ENCODE measurements around the gene TNFAIP3.
"Not testable (repeated sequence)": the region's sequence is repeated elsewhere in the genome, so short reads cannot be mapped to it uniquely, and the experiment has no call there.

TNFAIP3 gene

DNA sequence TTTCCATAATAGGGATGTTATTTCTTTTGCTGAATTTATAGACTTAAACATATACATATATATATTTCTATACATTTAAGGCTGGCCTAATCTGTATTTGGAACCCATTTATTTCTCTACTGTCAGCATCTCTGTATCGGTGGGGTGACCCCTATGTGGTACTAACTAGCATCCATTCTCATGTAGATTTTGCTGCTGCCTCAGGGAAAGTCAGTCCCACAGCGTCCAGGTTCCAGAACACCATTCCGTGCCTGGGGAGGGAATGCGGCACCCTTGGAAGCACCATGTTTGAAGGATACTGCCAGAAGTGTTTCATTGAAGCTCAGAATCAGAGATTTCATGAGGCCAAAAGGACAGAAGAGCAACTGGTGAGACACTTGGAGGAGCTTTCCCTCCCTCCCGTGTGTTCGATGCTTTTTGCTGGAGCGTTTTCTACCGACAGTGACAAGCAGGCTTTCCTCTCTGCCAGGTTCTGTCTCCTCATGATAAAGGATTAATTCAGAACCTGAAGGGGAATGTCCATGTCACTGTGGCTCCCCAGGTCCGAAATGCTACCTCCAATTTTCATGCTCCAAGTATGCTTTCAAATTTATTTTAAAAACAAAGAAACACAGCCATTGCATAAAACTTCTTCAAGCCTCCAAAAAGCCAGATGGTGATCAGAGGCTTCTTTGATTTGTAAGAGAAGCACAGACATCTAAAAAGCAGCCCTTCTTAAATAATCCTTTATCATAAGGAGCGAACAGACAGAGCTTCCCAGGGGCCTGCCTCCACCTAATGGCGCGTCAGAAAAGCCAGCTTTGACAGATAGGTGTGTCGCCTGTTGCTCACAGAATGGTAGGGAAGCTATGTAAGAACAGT lies 13.1 kb downstream of the TNFAIP3 start:
- no peak for DNase-seq

DNA sequence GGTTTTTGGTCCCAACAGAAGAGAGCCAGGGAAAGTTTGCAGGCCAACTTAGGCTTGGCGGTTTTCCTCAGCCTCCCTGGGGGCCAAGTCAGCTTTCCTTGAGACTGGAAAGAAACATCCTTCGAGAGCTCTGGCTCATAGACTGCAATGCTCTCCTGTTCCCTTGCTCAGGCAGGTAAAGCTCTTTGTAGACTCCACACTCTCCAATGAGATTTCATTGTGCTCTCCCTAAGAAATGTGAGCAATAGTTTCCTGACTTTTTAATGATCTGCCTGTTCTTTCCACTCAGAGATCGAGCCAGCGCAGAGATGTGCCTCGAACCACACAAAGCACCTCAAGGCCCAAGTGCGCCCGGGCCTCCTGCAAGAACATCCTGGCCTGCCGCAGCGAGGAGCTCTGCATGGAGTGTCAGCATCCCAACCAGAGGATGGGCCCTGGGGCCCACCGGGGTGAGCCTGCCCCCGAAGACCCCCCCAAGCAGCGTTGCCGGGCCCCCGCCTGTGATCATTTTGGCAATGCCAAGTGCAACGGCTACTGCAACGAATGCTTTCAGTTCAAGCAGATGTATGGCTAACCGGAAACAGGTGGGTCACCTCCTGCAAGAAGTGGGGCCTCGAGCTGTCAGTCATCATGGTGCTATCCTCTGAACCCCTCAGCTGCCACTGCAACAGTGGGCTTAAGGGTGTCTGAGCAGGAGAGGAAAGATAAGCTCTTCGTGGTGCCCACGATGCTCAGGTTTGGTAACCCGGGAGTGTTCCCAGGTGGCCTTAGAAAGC lies 13.9 kb downstream of the TNFAIP3 start:
- DNase-seq, result no peak

GRCh38 chr6:137881522-137881886 lies 14.4 kb downstream of the TNFAIP3 start:
- DNase-seq, result no peak

DNA sequence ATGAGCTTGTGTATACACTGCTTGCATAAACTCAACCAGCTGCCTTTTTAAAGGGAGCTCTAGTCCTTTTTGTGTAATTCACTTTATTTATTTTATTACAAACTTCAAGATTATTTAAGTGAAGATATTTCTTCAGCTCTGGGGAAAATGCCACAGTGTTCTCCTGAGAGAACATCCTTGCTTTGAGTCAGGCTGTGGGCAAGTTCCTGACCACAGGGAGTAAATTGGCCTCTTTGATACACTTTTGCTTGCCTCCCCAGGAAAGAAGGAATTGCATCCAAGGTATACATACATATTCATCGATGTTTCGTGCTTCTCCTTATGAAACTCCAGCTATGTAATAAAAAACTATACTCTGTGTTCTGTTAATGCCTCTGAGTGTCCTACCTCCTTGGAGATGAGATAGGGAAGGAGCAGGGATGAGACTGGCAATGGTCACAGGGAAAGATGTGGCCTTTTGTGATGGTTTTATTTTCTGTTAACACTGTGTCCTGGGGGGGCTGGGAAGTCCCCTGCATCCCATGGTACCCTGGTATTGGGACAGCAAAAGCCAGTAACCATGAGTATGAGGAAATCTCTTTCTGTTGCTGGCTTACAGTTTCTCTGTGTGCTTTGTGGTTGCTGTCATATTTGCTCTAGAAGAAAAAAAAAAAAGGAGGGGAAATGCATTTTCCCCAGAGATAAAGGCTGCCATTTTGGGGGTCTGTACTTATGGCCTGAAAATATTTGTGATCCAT lies 15.3 kb downstream of the TNFAIP3 start:
- no peak for DNase-seq

- DNase-seq, result no peak
These were observed 16.5 kb downstream of the TNFAIP3 start for GRCh38 chr6:137883400-137884148.

- no peak for DNase-seq
These were observed 17.3 kb downstream of the TNFAIP3 start for GRCh38 chr6:137884149-137884909.

GRCh38 chr6:137884910-137885229 lies 17.8 kb downstream of the TNFAIP3 start:
- not testable (repeated sequence) for DNase-seq

DNA sequence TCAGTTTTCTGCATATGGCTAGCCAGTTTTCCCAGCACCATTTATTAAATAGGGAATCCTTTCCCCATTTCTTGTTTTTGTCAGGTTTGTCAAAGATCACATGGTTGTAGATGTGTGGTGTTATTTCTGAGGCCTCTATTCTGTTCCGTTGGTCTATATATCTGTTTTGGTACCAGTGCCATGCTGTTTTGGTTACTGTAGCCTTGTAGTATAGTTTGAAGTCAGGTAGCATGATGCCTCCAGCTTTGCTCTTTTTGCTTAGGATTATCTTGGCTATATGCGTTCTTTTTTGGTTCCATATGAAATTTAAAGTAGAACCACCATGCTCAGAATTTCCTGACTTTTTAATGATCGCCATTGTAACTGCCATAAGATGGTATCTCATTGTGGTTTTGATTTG lies 19.2 kb downstream of the TNFAIP3 start:
- not testable (repeated sequence) for DNase-seq

- DNase-seq, result no peak
These were observed 24.0 kb downstream of the TNFAIP3 start for GRCh38 chr6:137890983-137891537.

DNA sequence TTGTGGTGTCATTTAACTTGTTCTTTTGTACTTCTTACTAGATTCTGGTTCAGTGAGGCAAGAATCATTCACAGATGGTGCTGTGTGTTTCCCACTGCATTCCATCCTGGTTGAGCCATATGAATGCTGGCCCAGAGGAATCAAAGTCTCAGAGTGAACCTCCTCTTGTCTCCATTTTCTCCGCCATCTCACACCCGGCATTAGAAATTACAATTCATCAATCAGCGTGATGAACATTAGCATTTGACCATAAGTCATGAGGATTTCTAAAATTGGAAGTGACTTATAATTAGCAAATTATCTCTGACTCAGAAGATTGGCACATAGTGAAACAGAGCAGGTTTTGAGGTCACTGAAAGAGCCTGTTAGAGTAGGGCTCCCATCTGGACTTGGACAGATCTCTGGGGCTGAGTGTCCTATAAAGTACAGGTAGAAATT lies 25.2 kb downstream of the TNFAIP3 start:
- DNase-seq, result no peak

DNA sequence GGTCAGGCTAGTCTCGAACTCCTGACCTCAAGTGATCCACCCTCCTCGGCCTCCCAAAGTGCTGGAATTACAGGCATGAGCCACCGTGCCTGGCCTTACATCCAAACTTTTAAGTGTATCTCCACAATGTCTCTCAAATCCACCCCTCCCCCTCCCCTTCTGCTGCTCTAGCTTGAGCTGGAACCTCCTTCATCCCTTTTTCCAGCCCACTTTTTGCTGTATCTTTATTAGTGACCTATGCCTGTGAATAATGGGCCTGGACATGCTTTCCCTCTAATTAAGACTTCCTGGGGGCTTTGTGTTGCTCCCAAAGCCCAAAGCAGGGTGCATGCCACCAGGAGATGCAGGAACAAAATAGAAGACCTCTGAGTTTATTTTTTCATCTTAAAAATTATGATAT lies 26.1 kb downstream of the TNFAIP3 start:
- DNase-seq, result no peak

GRCh38 chr6:137893726-137894125 lies 26.7 kb downstream of the TNFAIP3 start:
- DNase-seq, result no peak

DNA sequence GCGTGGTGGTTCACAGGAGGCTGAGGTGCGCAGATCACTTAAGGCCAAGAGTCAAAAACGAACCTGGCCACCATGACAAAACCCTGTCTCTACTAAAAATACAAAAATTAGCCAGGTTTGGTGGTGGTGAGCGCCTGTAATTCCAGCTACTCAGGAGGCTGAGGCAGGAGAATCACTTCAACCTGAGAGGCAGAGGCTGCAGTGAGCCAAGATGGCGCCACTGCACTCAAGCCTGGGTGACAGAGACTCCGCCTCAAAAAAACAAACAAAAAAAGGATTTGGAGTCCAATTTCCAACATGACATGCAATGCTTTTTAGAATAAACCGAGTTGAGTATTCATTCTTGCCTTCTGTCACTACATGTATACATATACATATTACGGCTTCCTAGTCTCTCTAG lies 27.3 kb downstream of the TNFAIP3 start:
- DNase-seq, result not testable (repeated sequence)

- DNase-seq, result no peak
These were observed 27.8 kb downstream of the TNFAIP3 start for GRCh38 chr6:137894779-137895385.

DNA sequence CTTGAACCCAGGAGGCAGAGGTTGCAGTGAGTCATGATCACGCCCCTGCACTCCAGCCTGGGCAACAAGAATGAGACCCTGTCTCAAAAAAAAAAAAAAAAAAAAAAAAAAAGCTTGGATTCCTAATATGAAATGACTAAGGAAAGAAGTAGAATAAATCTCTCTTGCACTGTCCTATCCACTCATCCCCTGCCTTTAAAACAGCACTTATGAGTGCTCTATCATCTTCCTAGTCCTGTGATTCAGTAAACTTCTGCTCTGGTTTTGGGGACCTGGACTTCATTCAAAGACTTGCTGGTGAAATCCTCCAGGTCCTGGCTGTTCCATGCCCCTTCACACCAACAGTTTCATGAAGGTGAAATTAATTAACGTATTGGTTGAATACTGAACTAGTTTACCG lies 29.6 kb downstream of the TNFAIP3 start:
- DNase-seq, result no peak

- no peak for DNase-seq
These were observed 33.8 kb downstream of the TNFAIP3 start for GRCh38 chr6:137900815-137901214.

GRCh38 chr6:137901454-137901853 lies 34.4 kb downstream of the TNFAIP3 start:
- no peak for DNase-seq

- no peak for DNase-seq
These were observed 35.6 kb downstream of the TNFAIP3 start for GRCh38 chr6:137902699-137903098.

GRCh38 chr6:137903274-137903932 lies 36.3 kb downstream of the TNFAIP3 start:
- DNase-seq, result no peak

DNA sequence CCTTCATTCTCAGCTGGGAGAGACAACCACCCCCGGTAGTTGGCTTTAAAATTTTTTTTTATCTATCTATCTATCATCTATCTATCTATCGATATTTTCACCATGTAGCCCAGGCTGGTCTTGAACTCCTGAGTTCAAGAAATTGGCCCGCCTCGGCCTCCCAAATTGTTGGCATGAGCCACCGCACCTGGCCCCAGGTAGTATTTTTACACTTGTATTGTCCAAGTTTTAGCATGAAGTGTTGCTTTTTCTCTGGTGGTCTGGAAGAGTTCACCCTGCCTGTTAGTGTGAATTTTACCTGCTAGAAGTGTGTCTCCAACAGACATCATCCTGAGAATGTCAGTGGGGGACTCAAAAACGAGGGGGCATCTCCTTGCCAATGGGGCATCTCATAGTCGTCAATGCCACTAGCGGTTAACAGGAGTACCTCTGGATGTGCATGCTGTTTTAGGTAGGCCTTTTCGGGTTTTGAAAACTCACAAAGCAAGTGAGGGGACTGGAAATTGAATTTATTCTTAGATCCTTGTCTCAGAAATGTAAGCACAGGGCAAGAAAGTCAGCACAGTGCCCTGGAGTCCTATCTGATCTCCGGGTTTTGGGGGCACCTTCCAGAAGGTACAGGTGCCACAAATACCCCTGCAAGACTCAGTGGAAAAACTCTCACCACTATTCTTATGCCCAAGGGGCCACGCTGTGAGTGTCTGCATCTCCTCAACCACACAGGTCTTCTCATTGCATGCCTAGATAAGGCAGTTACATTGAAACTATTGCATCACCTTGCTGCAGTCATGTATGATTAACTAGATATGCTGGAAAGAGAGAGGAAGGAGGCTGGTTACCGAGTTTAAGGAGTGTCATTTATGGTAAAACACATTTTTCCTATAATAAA lies 37.1 kb downstream of the TNFAIP3 start:
- DNase-seq, result no peak

Measured in SW 1271 (cell line).